Measurements from ENCODE around the gene ARSJ.

Gene ARSJ

GRCh38 chr4:113866611-113867010 is 112.8 kb downstream of the ARSJ start:
- no peaks in the 10 kb centered on the region for H3K27me3 ChIP-seq (replicated peaks; ENCODE audit: control insufficient read depth, insufficient read depth, low read length)
- no peaks in the 10 kb centered on the region for H3K36me3 ChIP-seq (ENCODE audit: control insufficient read depth, insufficient read depth, low read length, severe bottlenecking)
- no peak overlapping the region for H3K4me3 ChIP-seq (ENCODE audit: low read length)
- H3K9ac ChIP-seq (ENCODE audit: low read length): no peak overlapping the region
- no peaks in the 10 kb centered on the region for H3K4me1 ChIP-seq (ENCODE audit: control insufficient read depth, insufficient read depth, low read length)
- H3K9me3 ChIP-seq (ENCODE audit: control insufficient read depth, low read length): no peaks in the 10 kb centered on the region
- no peak for DNase-seq (ENCODE audit: low read depth)

GRCh38 chr4:113858924-113859323 is 120.5 kb downstream of the ARSJ start:
- H3K4me1 ChIP-seq (ENCODE audit: control insufficient read depth, insufficient read depth, low read length): no peaks in the 10 kb centered on the region
- no peaks in the 10 kb centered on the region for H3K36me3 ChIP-seq (ENCODE audit: control insufficient read depth, insufficient read depth, low read length, severe bottlenecking)
- no peak overlapping the region for H3K4me3 ChIP-seq (ENCODE audit: low read length)
- H3K27me3 ChIP-seq (replicated peaks; ENCODE audit: control insufficient read depth, insufficient read depth, low read length): no peaks in the 10 kb centered on the region
- no peak overlapping the region for H3K9ac ChIP-seq (ENCODE audit: low read length)
- no peaks in the 10 kb centered on the region for H3K9me3 ChIP-seq (ENCODE audit: control insufficient read depth, low read length)
- DNase-seq (ENCODE audit: low read depth): no peak

- no peak for DNase-seq (ENCODE audit: low read depth)
- Histone ChIP-seq H3K36me3 (ENCODE audit: control insufficient read depth, insufficient read depth, low read length, severe bottlenecking) (no peaks in the 10 kb centered on the region), H3K9ac (ENCODE audit: low read length) (no peak overlapping the region), H3K4me1 (ENCODE audit: control insufficient read depth, insufficient read depth, low read length) (peaks cover 7% of the 10 kb centered on the region), H3K9me3 (ENCODE audit: control insufficient read depth, low read length) (no peaks in the 10 kb centered on the region), H3K4me3 (ENCODE audit: low read length) (no peak overlapping the region), H3K27me3 (replicated peaks; ENCODE audit: control insufficient read depth, insufficient read depth, low read length) (no peaks in the 10 kb centered on the region)
Measured at GRCh38 chr4:113851816-113852215, 127.6 kb downstream of the ARSJ start.

All from adipocyte (in vitro differentiated cells).